Measurements from ENCODE around the gene MGAT5B. TPM values are rescaled to one million over a fixed set of nuclear protein-coding genes. Genes with fewer than 3 reads are reported as not detected.
A peak's percentile ranks its signal among the peaks of the same experiment; 100 is the strongest.

MGAT5B gene
- total RNA-seq, 1 donor from 2014 or later = 0.26 TPM

- DNase-seq (ENCODE audit: low read depth in 2 of 2) = no peak
These were observed 34.3 kb downstream of the MGAT5B start for GRCh38 chr17:76902476-76902875.

- no peak for DNase-seq (ENCODE audit: low read depth in 2 of 2)
These were observed 35.4 kb downstream of the MGAT5B start for GRCh38 chr17:76903631-76904030.

- DNase-seq (ENCODE audit: low read depth in 2 of 2) = no peak
These were observed 35.9 kb downstream of the MGAT5B start for GRCh38 chr17:76904116-76904515.

- DNase-seq (ENCODE audit: low read depth in 2 of 2) = no peak
These were observed 36.8 kb downstream of the MGAT5B start for GRCh38 chr17:76905036-76905435.

GRCh38 chr17:76905836-76906235 lies 37.6 kb downstream of the MGAT5B start:
- no peak for DNase-seq (ENCODE audit: low read depth in 2 of 2)

GRCh38 chr17:76906463-76906862 lies 38.3 kb downstream of the MGAT5B start:
- no peak for DNase-seq (ENCODE audit: low read depth in 2 of 2)

GRCh38 chr17:76907352-76907751 lies 39.1 kb downstream of the MGAT5B start:
- no peak for DNase-seq (ENCODE audit: low read depth in 2 of 2)

- DNase-seq (ENCODE audit: low read depth in 2 of 2) = peak; percentile 7 to 52
These were observed 42.0 kb downstream of the MGAT5B start for GRCh38 chr17:76909971-76910760.

- DNase-seq (ENCODE audit: low read depth in 2 of 2) = no peak
These were observed 43.3 kb downstream of the MGAT5B start for GRCh38 chr17:76911299-76912017.

GRCh38 chr17:76912421-76913164 lies 44.4 kb downstream of the MGAT5B start:
- DNase-seq (ENCODE audit: low read depth in 2 of 2) = no peak

- no peak for DNase-seq (ENCODE audit: low read depth in 2 of 2)
These were observed 46.7 kb downstream of the MGAT5B start for GRCh38 chr17:76914937-76915336.

GRCh38 chr17:76915840-76916510 lies 47.8 kb downstream of the MGAT5B start:
- DNase-seq (ENCODE audit: low read depth in 2 of 2) = no peak

- DNase-seq (ENCODE audit: low read depth in 2 of 2) = no peak
These were observed 49.6 kb downstream of the MGAT5B start for GRCh38 chr17:76917829-76918228.

GRCh38 chr17:76918811-76919210 lies 50.6 kb downstream of the MGAT5B start:
- no peak for DNase-seq (ENCODE audit: low read depth in 2 of 2)

- DNase-seq (ENCODE audit: low read depth in 2 of 2) = no peak
These were observed 52.3 kb downstream of the MGAT5B start for GRCh38 chr17:76920364-76921139.

- DNase-seq (ENCODE audit: low read depth in 2 of 2) = no peak
These were observed 53.3 kb downstream of the MGAT5B start for GRCh38 chr17:76921340-76922036.

GRCh38 chr17:76922084-76922483 lies 53.9 kb downstream of the MGAT5B start:
- DNase-seq (ENCODE audit: low read depth in 2 of 2) = no peak

- no peak for DNase-seq (ENCODE audit: low read depth in 2 of 2)
These were observed 54.8 kb downstream of the MGAT5B start for GRCh38 chr17:76922967-76923366.

- DNase-seq (ENCODE audit: low read depth in 2 of 2) = no peak
These were observed 55.3 kb downstream of the MGAT5B start for GRCh38 chr17:76923491-76923890.
